K562 (cell line): ENCODE measurements around the gene RERE. TPM values are rescaled to one million over a fixed set of nuclear protein-coding genes. Genes with fewer than 3 reads are reported as not detected.
A peak's percentile ranks its signal among the peaks of the same experiment; 100 is the strongest.

Experiments
- AFF1 ChIP-seq, 2 experiments: fragments of 450-650 bp; IDR thresholded peaks; 2 replicates each; pipeline ENCODE4 v1.6.1; 2018; ENCODE audit warnings: mild to moderate bottlenecking in 2 of 2, low read depth in 1 of 2; ENCODE audit not compliant: partially characterized antibody in 2 of 2
- BCLAF1 ChIP-seq, 2 experiments: fragments of 450-650 bp in 1 of 2; IDR thresholded peaks; 2 replicates each; pipeline ENCODE4 v1.6.1; 2011 to 2017; ENCODE audit warnings: low read depth in 2 of 2, antibody characterized with exemption in 1 of 2, borderline replicate concordance in 1 of 2, low read length in 1 of 2, mild to moderate bottlenecking in 1 of 2, mixed read lengths in 1 of 2; ENCODE audit not compliant: control insufficient read depth in 1 of 2
- CAMTA2 ChIP-seq: fragments of 250-450 bp; sonication (Bioruptor Pico); conservative IDR thresholded peaks from 2 replicates; pipeline ENCODE4 v1.5.1; 2022
- ELF4 ChIP-seq: fragments of 450-650 bp; formaldehyde crosslinking; IDR thresholded peaks from 2 replicates; pipeline ENCODE4 v1.4.0; 2022; ENCODE audit warnings: missing genetic modification characterization
- ELK1 ChIP-seq: sonication (generic); formaldehyde crosslinking; IDR thresholded peaks from 2 replicates; pipeline ENCODE4 v1.8.1; 2022; ENCODE audit warnings: missing genetic modification reagents
- MBD1 ChIP-seq: fragments of 250-450 bp; sonication (Bioruptor Pico); IDR thresholded peaks from 2 replicates; pipeline ENCODE4 v1.8.0; 2022; ENCODE audit warnings: inconsistent platforms
- MTA2 ChIP-seq: fragments of 450-650 bp; IDR thresholded peaks from 2 replicates; pipeline ENCODE4 v1.6.1; 2016; ENCODE audit warnings: low read depth
- NFATC3 ChIP-seq: fragments of 450-650 bp; IDR thresholded peaks from 2 replicates; pipeline ENCODE4 v1.6.1; 2017; ENCODE audit warnings: mild to moderate bottlenecking
- PREB ChIP-seq: sonication (generic); formaldehyde crosslinking; IDR thresholded peaks from 2 replicates; pipeline ENCODE4 v1.8.1; 2023; ENCODE audit warnings: mild to moderate bottlenecking, missing genetic modification reagents
- PTRF ChIP-seq: fragments of 450-650 bp; IDR thresholded peaks from 2 replicates; pipeline ENCODE4 v1.6.1; 2016; ENCODE audit warnings: mild to moderate bottlenecking, missing genetic modification characterization, missing compliant biosample characterization
- SMARCA5 ChIP-seq: fragments of 450-650 bp; IDR thresholded peaks from 2 replicates; pipeline ENCODE4 v1.6.1; 2016
- THRA ChIP-seq: fragments of 450-650 bp; IDR thresholded peaks from 2 replicates; pipeline ENCODE4 v1.6.1; 2017; ENCODE audit warnings: mild to moderate bottlenecking, moderate library complexity
- ZNF212 ChIP-seq: fragments of 450-650 bp; formaldehyde crosslinking; IDR thresholded peaks from 2 replicates; pipeline ENCODE4 v1.4.0; 2020; ENCODE audit warnings: mild to moderate bottlenecking
- polyA plus RNA-seq, 8 experiments: library from polyadenylated mRNA; depleted of rRNA in 4 of 8; stranded (reverse) in 5 of 8; unstranded in 3 of 8; fragments of >200 nt; fragmentation: Nextera tagmentation in 2 of 8; fragmentation: Illumina TruSeq in 1 of 8; extraction: Ambion mirVana in 2 of 8; extraction: Trizol in 1 of 8; gene quantifications; 2 replicates each; pipeline versions ENCODE4 v1.2.1 to v1.2.3, GENCODE V29; 2011 to 2014; ENCODE audit warnings: inconsistent platforms in 1 of 8, missing spikeins in 1 of 8
- total RNA-seq, 7 experiments: library from RNA; depleted of rRNA in 6 of 7; stranded (reverse); fragments of >200 nt in 6 of 7; fragmentation: Illumina TruSeq in 2 of 7; extraction: Trizol in 2 of 7; gene quantifications; 2 replicates each; pipeline versions ENCODE4 v1.2.1 to v1.2.3, GENCODE V29; 2011 to 2021; ENCODE audit warnings: low replicate concordance in 1 of 7

Gene RERE
- total and polyA plus RNA-seq, 9 of the 15 experiments (the other 6 are each of a cell fraction or from before 2014, with no cell fraction given), result 3.0 to 51.5 (median 13.4) TPM

GRCh38 chr1:8789314-8790214 lies 27.9 kb downstream of the RERE start (continued):
- TF ChIP-seq PREB (CRISPR knock-in tag) (no peak), ELK1 (CRISPR knock-in tag) (no peak), CAMTA2 (no peak), NFATC3 (no peak), SMARCA5 (peak; percentile 74; the same call in 1 of the 2 replicates), BCLAF1 (IDR thresholded peaks at IDR 0.05; ENCODE audit: borderline replicate concordance in 1 of 2, control insufficient read depth in 1 of 2, low read depth in 2 of 2, low read length in 1 of 2) (peak in 1 of 2 experiments; percentile 71; a peak in 1 of 4 replicates), MTA2 (peak; percentile 85), THRA (no peak), ZNF212 (CRISPR knock-in tag) (0 out of 2 replicates have a peak, but pooled peaks have one; percentile 42), MBD1 (CRISPR knock-in tag) (no peak), ELF4 (0 out of 2 replicates have a peak, but pooled peaks have one; percentile 62), PTRF (tag) (no peak), AFF1 (IDR thresholded peaks at IDR 0.05; ENCODE audit: low read depth in 1 of 2, partially characterized antibody in 2 of 2) (peak; percentile 38 to 77)
